DMS 273 (cell line): ENCODE measurements around the gene SEC23IP.
A peak's percentile ranks its signal among the peaks of the same experiment; 100 is the strongest.
"Not testable (repeated sequence)": the region's sequence is repeated elsewhere in the genome, so short reads cannot be mapped to it uniquely, and the experiment has no call there.

ENCODE experiments used
- DNase-seq: peaks from one replicate; lab custom pipeline; 2025; ENCODE audit not compliant: unreplicated experiment; lab: John Stamatoyannopoulos, UW

SEC23IP gene

GRCh38 chr10:119892188-119893065 is at the start of gene SEC23IP:
SEC23IP (plus strand) TSS chr10:119892730; CDS start chr10:119892783, 53 bp downstream.
- DNase-seq: peak; percentile 93

- DNase-seq: no peak
These were observed 46.9 kb upstream of the SEC23IP start for GRCh38 chr10:119845656-119846055.

GRCh38 chr10:119849031-119849789 is 43.3 kb upstream of the SEC23IP start:
- no peak for DNase-seq

- DNase-seq: no peak
These were observed 42.6 kb upstream of the SEC23IP start for GRCh38 chr10:119849944-119850343.

GRCh38 chr10:119852277-119852676 is 40.3 kb upstream of the SEC23IP start:
- no peak for DNase-seq

- no peak for DNase-seq
These were observed 39.7 kb upstream of the SEC23IP start for GRCh38 chr10:119852822-119853221.

- no peak for DNase-seq
These were observed 39.0 kb upstream of the SEC23IP start for GRCh38 chr10:119853574-119853973.

- no peak for DNase-seq
These were observed 34.5 kb upstream of the SEC23IP start for GRCh38 chr10:119858063-119858462.

GRCh38 chr10:119859420-119860258 is 32.9 kb upstream of the SEC23IP start:
- DNase-seq: peak; percentile 50

- no peak for DNase-seq
These were observed 31.5 kb upstream of the SEC23IP start for GRCh38 chr10:119860866-119861607.

GRCh38 chr10:119862524-119862923 is 30.0 kb upstream of the SEC23IP start:
- DNase-seq: no peak

- no peak for DNase-seq
These were observed 28.5 kb upstream of the SEC23IP start for GRCh38 chr10:119863951-119864565.

GRCh38 chr10:119865699-119866240 is 26.8 kb upstream of the SEC23IP start:
- no peak for DNase-seq

- DNase-seq: no peak
These were observed 25.2 kb upstream of the SEC23IP start for GRCh38 chr10:119867317-119867716.

GRCh38 chr10:119869398-119869797 is 23.1 kb upstream of the SEC23IP start:
- not testable (repeated sequence) for DNase-seq

- peak; percentile 63 for DNase-seq
These were observed 20.5 kb upstream of the SEC23IP start for GRCh38 chr10:119871881-119872609.

- no peak for DNase-seq
These were observed 20.0 kb upstream of the SEC23IP start, which contains the start of gene MCMBP for GRCh38 chr10:119872610-119872859. MCMBP (minus strand) TSS chr10:119872843; CDS start chr10:119872584, 259 bp downstream.

GRCh38 chr10:119872860-119873681 is 19.5 kb upstream of the SEC23IP start:
- peak; percentile 91 for DNase-seq
